ENCODE data around the gene POFUT2.

GRCh38 chr21:45300786-45301520, 13.3 kb upstream of the POFUT2 start:
- no peak for TF ChIP-seq GATA2 (IDR thresholded peaks at IDR 0.05; ENCODE audit: low read depth, low read length)
- no peak for TF ChIP-seq GATA3 (IDR thresholded peaks at IDR 0.05; ENCODE audit: low read depth, low read length)
